IMR-90 (cell line): ENCODE results near the gene SNIP1. TPM values are rescaled to one million over a fixed set of nuclear protein-coding genes. Genes with fewer than 3 reads are reported as not detected.

ENCODE experiments used
- MAFK ChIP-seq: IDR thresholded peaks from 2 replicates; pipeline ENCODE4 v1.6.1; 2012; ENCODE audit warnings: low read depth, low read length, improper control_type of control experiment
- MAZ ChIP-seq: IDR thresholded peaks from 2 replicates; pipeline ENCODE4 v1.6.1; 2012; ENCODE audit warnings: low read depth, mild to moderate bottlenecking, low read length, improper control_type of control experiment, moderate library complexity, borderline replicate concordance
- polyA plus RNA-seq, 3 experiments: library from polyadenylated mRNA; depleted of rRNA; stranded (reverse); fragments of >200 nt; gene quantifications; 2 replicates each; pipeline ENCODE4 v1.2.3, GENCODE V29; 2012; ENCODE audit warnings: low replicate concordance in 1 of 3
- total RNA-seq: library from RNA; depleted of rRNA; stranded (reverse); fragments of >200 nt; gene quantifications from 2 replicates; pipeline ENCODE4 v1.2.3, GENCODE V29; 2012

The SNIP1 gene
- total and polyA plus RNA-seq, 2 of the 4 experiments (the other 2 are of a cell fraction) = 6.8 to 11.3 TPM

DNA sequence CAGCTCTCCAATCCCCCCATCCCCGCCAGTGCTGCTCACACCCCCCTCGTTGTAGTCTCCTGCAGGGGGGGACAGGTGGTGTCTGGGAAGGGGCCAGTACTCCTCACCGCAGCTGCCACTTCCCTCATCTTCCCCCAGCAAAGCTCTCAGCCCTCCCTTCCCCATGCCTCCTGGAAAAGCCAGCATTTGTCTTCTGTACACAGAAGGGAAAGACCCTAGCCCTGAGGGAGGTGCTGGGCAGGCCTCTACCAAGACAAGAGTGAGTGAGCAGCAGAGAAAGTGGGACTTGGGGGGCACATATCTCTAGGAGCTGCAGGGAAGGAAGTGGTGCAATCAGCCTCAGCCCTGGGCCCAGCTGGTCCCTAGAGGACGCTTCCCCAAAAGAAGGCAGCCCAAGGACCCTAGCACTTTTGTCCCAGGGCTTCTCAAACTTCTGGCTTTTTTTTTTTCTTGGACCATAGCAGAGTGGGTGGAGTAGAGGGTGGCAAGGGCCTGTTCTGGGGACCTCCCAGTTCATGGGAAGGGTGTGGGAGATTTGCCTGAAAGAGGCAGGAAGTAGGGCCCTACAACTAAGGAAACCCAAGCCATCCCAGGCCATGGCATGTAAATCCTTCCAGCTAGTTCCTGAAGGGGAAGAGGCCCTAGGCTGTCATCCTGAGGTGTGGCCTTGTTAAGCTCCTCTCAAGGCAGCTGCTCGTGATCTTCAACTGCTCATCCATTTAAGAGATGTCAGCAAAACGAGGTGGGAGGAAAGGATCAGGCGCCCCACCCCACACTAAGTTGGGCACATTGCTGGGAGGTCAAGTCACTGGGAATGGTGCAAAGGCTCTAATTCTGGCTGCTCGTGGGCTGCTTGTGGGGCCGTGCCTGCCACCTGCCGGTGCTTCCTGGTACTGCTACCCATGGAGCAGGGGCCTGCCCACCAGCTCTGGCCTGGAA is 67.1 kb downstream of the SNIP1 start (continued):
- TF ChIP-seq MAFK (0 out of 2 replicates have a peak, but pooled peaks have one; percentile 36), MAZ (no peak; the same call in 1 of the 2 replicates)
